Measurements from ENCODE around the gene MGAT5.

The MGAT5 gene, protein sequence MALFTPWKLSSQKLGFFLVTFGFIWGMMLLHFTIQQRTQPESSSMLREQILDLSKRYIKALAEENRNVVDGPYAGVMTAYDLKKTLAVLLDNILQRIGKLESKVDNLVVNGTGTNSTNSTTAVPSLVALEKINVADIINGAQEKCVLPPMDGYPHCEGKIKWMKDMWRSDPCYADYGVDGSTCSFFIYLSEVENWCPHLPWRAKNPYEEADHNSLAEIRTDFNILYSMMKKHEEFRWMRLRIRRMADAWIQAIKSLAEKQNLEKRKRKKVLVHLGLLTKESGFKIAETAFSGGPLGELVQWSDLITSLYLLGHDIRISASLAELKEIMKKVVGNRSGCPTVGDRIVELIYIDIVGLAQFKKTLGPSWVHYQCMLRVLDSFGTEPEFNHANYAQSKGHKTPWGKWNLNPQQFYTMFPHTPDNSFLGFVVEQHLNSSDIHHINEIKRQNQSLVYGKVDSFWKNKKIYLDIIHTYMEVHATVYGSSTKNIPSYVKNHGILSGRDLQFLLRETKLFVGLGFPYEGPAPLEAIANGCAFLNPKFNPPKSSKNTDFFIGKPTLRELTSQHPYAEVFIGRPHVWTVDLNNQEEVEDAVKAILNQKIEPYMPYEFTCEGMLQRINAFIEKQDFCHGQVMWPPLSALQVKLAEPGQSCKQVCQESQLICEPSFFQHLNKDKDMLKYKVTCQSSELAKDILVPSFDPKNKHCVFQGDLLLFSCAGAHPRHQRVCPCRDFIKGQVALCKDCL

DNA sequence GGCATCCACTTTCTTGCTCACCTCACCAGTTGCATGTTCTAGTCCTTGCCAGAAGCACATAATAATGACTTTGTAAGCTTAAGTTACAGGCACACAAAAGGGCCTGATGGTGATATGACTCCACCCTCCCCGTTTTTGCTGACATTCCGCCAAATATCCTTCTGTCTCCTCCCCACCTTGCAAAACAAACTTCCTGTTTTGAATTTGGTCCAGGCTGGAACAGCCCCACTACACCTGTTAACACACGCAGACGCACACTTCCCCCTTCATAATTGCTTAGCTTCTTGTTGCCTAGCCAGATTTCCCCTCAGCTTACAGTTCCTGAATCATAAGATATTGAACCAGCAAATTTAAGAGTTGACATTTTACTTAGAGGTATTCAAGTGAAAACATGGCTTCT lies at the start of gene MGAT5:
Gene MGAT5 (plus strand): TSS at position 269 of the 400 bp plus-strand sequence. CDS start 332 bp downstream, outside the sequence.
- DNase-seq (ENCODE audit: low spot score), result no peak
- FAIRE-seq, result no peak

DNA sequence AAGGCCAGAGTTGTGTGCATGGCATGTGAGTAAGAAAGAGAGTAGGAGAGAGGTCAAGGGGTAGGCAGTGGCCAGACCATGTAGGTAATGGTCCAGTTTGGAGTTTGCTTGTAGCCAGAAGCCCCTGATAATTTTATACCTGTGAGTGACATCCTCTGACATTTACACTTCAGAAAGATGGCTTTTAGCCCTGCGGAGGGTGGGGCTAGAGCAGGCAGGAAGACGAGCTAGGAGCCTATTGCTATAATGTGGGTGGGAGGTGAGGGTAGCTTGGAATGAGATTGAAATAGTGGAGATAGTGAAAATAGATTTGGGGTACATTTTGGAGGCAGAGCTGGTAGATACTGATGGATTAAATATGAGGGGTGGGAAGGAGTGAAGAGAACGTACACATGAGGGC lies 48.8 kb upstream of the MGAT5 start:
- DNase-seq (ENCODE audit: low spot score), result no peak
- no peak for FAIRE-seq

DNA sequence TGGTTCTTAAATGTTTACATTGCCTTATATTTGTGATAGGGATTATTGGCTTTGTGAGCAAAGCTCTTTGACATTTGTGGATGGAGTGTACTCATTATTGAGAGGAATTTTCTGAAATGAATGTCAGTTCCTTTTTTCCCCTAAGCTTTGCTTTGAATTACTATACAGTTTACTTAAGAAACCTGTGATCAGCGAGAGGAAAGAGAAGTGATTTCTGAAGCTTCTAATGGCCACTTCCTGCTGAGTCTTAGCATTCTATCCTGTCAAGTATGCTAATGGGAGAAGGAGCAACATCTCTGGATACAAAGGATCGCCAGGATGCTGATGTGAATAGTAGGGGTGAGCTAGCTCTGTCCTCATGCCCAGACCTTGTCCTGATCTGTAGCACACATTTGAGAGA lies 47.8 kb upstream of the MGAT5 start:
- no peak for FAIRE-seq

DNA sequence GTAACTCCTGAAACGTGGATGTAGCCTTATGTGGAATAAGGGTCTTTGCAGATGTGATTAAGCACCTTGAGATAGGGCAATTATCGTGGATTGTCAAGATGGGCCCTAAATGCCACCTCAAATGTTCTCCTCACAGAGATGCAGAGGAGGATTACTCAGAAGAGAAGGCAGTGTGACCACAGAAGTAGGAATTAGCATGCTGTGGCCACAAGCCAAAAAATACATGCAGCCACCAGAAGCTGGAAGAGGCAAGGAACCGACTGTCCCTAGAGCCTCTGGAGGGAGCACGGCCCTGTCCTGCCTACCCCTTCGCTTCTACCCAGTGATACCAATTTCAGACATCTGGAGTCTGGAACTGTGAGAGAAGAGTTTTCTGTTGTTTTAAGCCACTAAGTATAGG lies 47.3 kb upstream of the MGAT5 start:
- FAIRE-seq (no peak), DNase-seq (ENCODE audit: low spot score) (no peak)

More for the DNA sequence above, 47.8 kb upstream of the MGAT5 start:
- DNase-seq (ENCODE audit: low spot score), result no peak

DNA sequence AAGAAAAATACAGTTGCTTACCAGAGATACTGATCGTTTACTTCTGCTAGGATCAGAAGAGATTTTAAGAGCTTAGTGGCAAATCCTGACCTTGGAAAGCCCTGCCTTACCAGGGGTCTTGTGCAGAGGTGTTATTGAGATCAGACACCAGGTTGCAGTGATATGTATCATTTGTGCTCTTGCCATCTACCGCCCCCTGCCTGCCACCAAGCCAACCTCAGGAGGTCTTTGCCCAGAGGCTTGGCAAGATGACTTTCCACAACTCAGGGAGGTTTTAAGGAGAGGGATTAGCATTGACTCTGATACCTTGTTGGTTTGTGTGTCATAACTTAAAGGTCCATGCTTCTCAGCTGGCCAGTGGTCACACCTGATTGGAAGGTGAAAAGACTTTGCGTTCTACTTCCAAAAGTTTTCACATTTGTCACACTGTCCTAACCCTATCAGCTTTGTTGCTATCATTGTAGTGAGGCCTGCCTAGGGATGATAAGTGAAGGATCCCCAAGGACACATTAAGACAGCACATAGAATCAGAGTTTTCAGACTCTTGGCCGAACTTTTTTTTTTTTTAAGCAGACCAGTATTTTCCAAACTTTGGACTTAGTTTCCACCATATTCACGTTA lies 46.2 kb upstream of the MGAT5 start:
- DNase-seq (ENCODE audit: low spot score) (peak; percentile 23), FAIRE-seq (no peak)

DNA sequence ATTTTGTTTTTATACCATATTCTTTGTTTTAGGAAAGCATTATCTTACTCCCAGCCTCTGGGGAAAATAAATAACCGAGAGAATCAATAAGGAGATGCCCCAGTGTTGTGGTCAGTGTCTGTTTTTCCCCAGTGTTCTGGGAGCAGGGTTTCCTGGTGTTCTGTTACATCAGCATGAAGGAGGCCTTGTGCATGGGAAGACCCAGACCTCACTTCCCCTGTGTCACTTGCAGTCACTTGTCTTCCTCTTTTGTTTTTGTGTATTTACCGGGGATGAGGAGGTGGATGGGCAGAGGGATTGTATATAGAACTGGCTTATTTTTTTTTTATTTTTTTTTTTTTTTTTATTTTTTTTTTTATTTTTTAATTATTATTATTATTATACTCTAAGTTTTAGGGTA lies 45.0 kb upstream of the MGAT5 start:
- no peak for DNase-seq (ENCODE audit: low spot score)

DNA sequence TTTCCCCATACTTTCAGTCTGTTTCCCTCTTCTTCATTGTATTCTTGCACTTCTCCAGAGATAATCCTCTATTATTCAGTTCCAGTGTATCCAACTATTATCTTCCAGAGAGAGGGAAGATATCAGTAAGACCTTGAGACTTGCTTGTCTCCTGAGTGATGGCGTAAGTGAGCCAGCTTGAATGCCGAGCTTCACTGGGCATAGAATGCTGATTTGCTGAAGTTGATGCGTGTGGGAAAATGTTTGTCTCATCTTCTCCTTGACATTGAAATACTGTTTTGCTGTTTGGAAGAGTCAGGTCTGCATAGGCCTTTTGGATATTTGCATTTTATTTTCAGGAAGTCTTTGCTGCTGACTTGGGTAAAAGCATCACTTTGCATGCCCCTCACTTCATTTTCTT lies 41.1 kb upstream of the MGAT5 start:
- FAIRE-seq, result no peak
- DNase-seq (ENCODE audit: low spot score), result no peak

More for the DNA sequence above, 45.0 kb upstream of the MGAT5 start:
- FAIRE-seq, result no peak

DNA sequence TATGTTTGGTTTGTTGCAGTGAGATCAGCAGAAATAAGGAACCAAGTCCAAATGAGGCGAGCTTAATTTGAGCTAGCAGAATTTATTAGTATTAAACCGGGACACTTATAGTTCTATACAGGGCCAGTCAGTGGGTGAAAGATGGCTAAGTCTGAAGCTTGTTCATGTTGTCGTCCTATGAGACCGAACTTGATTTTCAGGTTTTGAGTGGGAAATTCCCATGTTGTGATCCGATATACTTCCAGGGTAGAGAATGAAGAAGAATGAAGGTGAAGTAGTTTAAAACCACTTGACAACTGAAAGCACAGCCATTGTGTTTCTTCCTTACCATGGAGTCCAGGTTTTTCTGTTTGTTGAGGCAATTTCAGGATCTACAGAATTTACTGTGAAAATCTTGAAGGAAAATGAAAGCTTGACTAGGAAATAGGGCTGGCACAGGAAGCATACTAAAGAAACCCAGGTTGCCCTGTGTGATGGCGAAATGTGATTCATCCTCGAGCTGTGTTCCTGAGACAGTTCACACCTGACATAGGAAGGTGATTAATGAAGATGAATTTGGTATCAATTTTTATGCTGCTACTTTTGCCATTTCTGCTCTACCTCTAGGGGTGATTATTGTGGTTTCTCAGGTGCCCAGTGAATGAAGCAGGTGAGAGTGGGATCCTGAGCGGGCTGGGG lies 37.6 kb upstream of the MGAT5 start:
- no peak for FAIRE-seq
- no peak for DNase-seq (ENCODE audit: low spot score)

DNA sequence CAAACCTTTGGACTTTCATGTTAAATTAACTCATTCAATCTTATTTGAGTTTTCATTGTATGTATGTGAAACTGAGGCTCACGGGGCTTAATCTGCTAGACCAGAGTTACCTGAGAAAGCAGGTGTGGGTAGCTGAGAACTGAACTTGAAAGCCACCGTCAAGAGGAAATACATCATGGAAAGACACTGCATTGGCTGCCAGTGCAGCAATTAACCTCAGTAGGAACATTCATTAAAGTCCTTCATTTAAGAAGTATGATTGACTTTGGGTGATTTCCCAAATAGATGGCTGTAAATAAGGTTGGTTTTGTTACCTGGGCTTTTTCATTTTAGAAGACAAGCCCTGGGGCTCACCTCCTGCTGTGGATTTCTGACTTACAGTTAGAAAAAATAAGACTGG lies 36.5 kb upstream of the MGAT5 start:
- FAIRE-seq, result no peak
- no peak for DNase-seq (ENCODE audit: low spot score)

DNA sequence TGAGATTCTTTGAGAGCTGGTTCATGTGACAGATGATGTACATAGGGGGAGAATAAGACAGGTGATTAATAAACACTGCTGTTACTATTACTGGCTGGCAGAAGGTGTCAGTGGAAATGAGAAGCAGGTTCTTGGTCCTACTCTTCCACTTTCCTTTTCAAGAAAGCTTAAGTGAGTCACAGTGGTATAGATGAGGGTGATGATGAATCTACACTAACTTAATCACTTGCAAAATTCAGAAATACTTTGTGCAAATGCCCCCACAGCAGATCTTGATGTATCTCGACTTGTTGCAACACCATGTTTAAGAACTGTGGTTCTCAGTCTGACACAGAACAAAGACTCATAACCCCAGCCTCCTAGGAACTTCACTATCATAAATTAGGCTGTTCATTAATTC lies 35.9 kb upstream of the MGAT5 start:
- FAIRE-seq (no peak), DNase-seq (ENCODE audit: low spot score) (no peak)

DNA sequence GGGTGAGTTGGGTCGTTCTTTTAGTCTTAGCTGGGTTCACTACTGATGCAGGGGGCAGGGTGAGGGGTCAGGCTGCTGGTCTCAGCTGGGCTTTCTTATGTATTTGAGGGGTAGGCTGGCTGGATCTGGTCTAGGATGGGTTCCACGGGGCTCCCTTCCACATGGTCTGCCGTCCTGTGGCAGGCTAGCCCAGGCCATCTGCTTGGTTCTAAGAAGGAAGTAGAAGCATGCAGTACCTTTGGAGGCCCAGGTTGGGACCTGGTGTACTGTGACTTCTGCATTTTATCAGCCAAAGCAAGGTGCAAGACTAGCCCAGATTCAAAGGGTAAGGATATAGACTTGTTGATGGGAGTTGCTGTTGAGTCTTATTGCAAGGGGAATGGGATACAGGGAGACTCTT lies 35.5 kb upstream of the MGAT5 start:
- no peak for DNase-seq (ENCODE audit: low spot score)
- FAIRE-seq, result no peak

DNA sequence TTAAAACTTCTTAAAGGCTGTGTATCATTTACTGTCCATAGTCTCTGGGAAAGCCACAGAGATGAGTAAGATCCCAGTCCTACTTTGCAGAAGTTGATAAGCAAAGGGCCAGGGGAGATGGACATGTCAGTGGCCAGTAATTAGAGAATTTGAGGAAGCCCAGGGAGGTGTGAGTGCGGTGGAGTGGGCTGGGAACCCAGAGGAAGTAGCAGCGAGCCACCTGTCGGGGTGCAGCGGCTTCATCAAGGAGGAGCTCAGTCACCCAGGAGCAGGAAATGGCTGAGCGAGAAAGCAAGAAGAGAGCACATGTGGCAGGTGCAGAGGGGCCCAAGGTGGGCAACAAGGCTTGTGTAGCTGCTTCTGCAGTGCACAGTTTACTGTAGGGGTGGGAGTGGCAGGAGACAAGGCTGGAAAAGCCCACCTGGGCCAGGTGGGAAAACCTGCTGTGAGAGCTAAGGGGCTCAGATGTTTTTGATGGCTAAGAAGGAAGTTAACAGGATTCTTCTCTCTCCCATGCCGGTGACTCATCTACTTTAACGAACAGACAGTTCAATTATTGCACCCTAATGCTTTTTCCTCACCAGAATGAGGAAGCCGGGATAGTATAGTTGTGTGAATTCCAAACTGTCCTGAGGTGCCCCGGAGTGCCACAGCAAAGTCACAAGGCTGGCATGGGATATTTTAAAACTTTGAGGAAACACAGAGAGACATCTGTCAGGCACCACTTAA lies 34.8 kb upstream of the MGAT5 start:
- DNase-seq (ENCODE audit: low spot score) (no peak), FAIRE-seq (no peak)

DNA sequence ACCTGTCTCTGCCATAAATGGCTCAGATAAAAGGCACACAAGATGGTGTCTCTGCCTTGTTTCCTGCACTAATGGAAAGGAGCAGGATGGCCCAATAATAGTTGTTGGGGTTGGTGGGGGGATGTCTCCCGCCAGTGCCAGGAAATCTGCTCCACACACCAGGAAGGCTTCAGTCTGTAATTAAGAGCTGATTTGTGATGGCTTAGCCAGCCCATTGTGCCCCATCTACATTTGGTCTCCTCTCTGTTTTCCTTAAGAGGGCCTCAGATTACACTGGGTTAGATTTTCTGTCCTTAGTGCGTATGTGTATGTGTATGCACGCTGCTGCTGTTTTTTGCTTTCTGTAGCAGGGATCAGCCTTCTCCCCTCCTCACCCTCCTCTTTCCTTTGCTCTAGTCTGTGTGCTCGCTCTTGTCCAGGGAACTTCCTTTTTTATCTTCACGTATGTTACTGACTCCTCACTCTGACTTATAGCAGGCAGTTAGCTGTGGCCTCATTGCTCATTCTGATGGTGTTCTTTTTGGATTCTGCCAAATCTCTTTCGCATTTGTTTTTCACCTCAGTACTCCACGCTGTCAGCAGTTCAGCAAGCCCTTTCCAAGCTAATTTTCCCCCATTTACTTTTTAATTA lies 33.4 kb upstream of the MGAT5 start:
- FAIRE-seq (no peak), DNase-seq (ENCODE audit: low spot score) (no peak)

DNA sequence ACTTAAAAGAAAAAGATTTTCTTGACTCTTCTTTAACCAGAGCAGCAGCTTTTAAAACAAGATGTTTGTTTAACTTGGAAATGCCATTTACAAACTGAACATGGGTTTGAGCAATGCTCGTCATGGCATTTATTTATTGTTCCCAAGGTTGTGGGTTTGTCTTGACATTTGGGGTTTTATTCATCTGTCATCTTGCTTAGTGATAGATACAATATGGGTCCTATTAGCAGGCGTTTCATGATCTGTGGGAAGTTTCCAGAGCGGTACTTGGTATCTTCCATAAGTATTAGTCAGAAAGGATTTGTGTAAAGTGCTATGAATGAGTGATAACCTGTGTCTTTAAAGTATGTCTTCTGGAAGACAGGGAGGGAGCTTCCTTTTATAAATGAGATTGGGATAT lies 29.9 kb upstream of the MGAT5 start:
- DNase-seq (ENCODE audit: low spot score) (no peak), FAIRE-seq (no peak)

DNA sequence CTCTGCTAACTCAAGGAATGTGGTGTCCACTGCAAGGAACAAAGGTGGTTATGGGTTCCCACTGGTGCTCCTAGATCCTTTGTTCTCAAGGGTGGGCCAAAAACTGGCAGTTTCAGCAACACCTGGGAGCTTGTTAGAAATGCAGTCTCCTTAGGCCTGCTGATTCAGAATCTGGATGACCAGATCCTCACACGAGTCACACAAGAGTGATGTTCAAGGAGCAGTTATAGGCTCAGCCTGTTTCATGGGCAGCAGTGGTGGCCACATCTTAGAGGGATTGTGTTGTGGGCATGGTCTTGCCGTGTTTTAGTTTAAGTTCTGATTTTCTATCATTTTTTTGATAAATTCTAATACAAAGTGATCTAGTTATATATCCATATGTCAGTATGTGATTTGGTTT lies 28.7 kb upstream of the MGAT5 start:
- DNase-seq (ENCODE audit: low spot score) (no peak), FAIRE-seq (no peak)

DNA sequence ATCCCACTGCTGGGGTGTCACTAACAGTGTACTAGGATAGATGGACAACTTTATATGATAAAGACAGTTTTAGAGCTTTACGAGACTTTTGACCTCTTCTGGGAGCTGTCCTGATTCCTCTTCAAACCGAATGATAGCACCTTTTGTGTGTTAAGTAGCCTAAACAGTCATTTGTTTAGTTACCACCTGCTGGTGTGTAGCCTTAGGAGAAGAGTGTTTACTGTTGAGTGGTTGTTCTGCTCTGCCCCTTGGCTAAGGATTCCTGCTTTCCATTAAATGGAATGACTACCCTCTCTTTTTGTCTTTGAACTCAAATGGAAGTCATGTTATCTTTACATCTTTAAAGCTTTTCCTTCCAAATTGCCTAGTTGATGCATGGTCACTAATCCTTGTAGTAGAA lies 28.0 kb upstream of the MGAT5 start:
- FAIRE-seq, result no peak
- DNase-seq (ENCODE audit: low spot score), result no peak

DNA sequence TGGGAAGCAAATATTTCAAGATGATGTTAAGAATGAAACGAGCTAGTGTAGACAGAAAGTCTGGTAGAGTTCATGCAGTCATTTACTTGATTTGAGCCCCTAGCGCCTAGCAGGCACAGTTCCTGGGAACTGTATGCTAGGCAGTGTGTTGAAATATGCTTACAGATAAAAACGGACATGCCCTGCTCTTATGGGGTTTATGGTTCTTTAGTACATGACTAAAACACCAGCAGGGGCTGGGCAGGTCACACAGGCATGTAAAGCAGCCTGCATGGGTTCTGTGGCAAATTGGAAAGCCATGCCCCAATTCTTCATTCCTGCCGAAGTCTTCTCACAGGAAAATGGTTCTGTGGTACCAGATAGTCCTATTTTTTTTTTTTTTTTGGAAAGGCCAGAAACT lies 27.3 kb upstream of the MGAT5 start:
- DNase-seq (ENCODE audit: low spot score) (no peak), FAIRE-seq (no peak)

DNA sequence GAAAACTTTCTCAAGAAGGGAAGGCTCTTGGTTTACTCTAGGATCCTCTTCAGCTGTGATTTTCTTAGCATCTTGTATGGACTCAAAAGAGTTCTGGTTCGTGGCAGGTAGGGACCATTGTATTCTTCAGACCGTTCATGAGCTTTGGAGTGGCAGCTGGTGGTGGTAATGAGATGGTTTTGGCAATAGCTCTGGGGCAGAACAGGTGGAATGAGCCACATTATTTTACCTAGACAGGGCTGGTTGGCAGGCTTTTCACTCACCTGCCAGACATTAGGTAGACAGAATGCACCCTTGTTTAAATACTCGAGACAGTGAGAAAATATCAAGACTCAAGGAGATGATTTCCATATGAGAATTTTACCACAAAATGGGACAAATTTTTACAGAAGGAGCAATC lies 26.2 kb upstream of the MGAT5 start:
- FAIRE-seq (no peak), DNase-seq (ENCODE audit: low spot score) (no peak)

DNA sequence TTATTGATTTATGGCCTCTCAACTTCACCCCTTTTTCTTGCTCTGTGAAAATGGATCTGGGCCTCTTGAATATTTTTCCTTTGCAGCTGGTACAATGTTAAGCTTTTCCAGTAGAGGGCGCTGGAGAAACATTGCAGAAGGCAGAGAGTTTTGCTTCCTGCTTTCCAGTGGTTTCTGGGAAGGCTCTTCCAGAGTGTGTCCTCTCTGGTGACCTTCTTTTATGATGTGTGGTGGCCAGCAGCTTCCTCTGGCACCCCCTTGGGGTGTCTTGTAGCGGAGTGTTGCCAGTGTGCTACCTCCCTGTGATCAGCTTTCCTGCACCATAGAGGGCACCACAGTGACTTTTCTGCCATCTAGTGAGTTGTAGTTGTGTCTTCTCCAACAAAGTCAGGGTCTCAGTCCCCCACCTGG lies 25.4 kb upstream of the MGAT5 start:
- FAIRE-seq (no peak), DNase-seq (ENCODE audit: low spot score) (no peak)

DNA sequence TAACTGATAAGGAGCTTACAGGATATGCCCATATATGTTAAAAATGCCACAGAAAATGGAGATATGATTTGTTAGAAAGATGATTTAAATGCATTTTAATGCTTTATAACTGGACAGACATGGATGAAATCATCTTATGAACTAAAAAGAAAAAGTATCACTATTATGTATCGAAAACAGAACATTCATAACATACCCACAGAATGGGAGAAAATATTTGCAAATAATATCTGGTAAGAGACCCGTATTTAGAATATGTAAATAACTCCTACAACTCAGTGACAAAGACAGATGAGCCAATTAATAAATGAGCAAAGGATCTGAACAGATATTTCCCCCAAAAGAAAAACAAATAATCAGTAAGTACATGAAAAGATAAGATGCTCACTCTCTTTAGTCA lies 24.3 kb upstream of the MGAT5 start:
- DNase-seq (ENCODE audit: low spot score) (no peak), FAIRE-seq (no peak)

DNA sequence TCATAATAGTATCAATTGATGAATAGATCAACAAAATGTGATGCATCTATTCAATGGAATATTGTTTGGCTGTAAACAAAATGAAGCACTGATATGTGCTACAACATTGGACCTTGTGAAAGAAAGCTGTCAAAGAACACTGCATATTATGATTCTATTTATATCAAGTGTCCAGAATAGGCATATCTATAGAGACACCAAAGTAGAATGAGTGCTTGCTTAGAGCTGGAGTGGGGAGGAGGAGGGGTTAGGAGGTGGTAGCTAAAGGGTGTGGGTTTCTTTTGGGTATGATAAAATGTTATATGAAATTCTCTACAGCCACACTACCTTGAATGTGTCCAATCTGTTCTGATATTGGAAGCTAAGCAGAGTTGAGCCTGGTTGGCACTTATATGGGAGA lies 23.0 kb upstream of the MGAT5 start:
- DNase-seq (ENCODE audit: low spot score), result no peak
- FAIRE-seq, result no peak
